Peyer's patch (tissue), 4 donors: ENCODE results near the gene VSIG10L2.

Source experiments
- CTCF ChIP-seq, 6 experiments: fragments of 450-650 bp in 4 of 6; fragments of 200-600 bp in 2 of 6; sonication (generic) in 1 of 6; IDR thresholded peaks; one replicate each; pipeline ENCODE4 v1.5.1; 2017 to 2019; ENCODE audit warnings: antibody characterized with exemption in 6 of 6, mild to moderate bottlenecking in 3 of 6, moderate library complexity in 1 of 6
- POLR2A ChIP-seq, 2 donors: fragments of 450-650 bp; IDR thresholded peaks; one replicate each; pipeline ENCODE4 v1.5.1; 2017; ENCODE audit warnings: antibody characterized with exemption in 2 of 2, mild to moderate bottlenecking in 2 of 2, moderate library complexity in 2 of 2

- no peak for TF ChIP-seq CTCF (IDR thresholded peaks at IDR 0.05)
- TF ChIP-seq POLR2A (IDR thresholded peaks at IDR 0.05), result no peak
Observed at GRCh38 chr11:125998267-125998666, 52.4 kb downstream of the VSIG10L2 start.
